ENCODE measurements around the gene MXRA8.

DNA sequence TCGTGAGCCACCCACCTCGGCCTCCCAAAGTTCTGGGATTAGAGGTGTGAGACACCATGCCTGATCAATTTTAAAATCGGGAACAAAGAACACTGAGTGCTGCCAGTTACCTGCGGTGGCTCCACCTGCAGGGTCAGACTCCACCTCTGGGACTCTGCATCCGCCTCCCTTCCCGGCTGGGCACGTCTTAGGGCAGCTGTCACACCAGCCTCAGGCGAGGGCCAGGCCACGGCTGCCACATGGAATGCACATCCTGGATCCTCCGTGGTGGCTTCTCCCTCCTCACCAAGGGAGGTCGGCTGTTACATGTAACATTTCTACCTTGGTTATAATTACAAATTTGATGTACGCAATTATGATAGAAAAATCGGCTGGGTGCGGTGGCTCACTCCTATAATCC, 5.9 kb upstream of the MXRA8 start:
- TF ChIP-seq, protein P1, sequence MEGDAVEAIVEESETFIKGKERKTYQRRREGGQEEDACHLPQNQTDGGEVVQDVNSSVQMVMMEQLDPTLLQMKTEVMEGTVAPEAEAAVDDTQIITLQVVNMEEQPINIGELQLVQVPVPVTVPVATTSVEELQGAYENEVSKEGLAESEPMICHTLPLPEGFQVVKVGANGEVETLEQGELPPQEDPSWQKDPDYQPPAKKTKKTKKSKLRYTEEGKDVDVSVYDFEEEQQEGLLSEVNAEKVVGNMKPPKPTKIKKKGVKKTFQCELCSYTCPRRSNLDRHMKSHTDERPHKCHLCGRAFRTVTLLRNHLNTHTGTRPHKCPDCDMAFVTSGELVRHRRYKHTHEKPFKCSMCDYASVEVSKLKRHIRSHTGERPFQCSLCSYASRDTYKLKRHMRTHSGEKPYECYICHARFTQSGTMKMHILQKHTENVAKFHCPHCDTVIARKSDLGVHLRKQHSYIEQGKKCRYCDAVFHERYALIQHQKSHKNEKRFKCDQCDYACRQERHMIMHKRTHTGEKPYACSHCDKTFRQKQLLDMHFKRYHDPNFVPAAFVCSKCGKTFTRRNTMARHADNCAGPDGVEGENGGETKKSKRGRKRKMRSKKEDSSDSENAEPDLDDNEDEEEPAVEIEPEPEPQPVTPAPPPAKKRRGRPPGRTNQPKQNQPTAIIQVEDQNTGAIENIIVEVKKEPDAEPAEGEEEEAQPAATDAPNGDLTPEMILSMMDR (IDR thresholded peaks at IDR 0.05; ENCODE audit: low read length) = no peak
- TF ChIP-seq EZH2phosphoT487 (IDR thresholded peaks at IDR 0.05; ENCODE audit: low read length) = no peak
